ES-I3 (cell line): Measurements from ENCODE around the gene FSD1L.

Experiments
- H3K36me3 ChIP-seq: 2 replicates; pipeline ENCODE4 v1.6.1; 2013; ENCODE audit warnings: mild to moderate bottlenecking, low read length, control low read depth, moderate library complexity; ENCODE audit not compliant: insufficient read depth
- H3K4me1 ChIP-seq: 2 replicates; pipeline ENCODE4 v1.6.1; 2013; ENCODE audit warnings: mild to moderate bottlenecking, control low read depth, low read length; ENCODE audit not compliant: insufficient read depth
- H3K9ac ChIP-seq: 2 replicates; pipeline ENCODE4 v1.6.1; 2013; ENCODE audit warnings: low read depth, mild to moderate bottlenecking, low read length, moderate library complexity
- H3K9me3 ChIP-seq: 2 replicates; pipeline ENCODE4 v1.6.1; 2013; ENCODE audit warnings: mild to moderate bottlenecking, low read length, moderate library complexity; ENCODE audit not compliant: control insufficient read depth, insufficient read depth

The FSD1L gene

DNA sequence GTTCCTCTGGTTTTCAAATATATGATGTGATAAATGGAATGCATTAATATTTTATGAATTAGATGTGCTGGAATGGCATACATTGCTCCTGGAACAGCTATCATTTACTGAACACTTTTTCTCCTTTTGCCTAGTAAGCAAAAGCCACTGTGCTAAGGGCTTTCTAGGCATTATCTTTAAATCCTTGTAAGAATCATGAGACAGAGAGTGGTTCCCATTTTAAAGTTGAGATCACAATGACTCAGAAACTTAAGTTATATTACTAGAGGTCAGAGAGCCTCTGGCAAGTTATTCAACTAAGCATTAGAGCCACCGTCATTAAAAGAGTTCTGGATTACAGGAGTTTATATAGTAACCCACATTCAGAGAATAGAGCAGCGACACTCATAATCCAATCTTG, 26.7 kb upstream of the FSD1L start:
- no peak overlapping the region for H3K9ac ChIP-seq
- no peaks in the 10 kb centered on the region for H3K36me3 ChIP-seq
- no peaks in the 10 kb centered on the region for H3K4me1 ChIP-seq
- peaks cover 4% of the 10 kb centered on the region; the same call in 1 of the 2 replicates for H3K9me3 ChIP-seq

DNA sequence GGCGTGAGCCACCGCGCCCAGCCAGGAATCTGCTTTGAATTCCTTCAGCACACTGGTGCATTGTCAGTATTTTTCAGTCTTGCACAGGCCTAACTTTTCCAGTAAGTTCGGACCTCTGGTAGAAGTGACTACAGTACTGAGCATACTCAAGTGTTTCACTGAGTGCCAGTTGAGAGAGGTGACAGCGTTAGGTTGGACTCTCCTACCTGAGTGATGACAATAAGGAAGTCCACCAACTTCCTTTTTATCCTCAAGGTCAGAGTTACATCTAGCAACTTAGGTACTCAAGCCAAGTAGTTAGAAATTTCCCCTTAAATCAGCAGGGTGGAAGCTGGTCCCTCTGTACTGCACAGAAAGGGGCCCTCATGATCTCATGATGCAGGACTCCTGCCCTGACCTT, 26.0 kb upstream of the FSD1L start:
- Histone ChIP-seq H3K9ac (no peak overlapping the region), H3K9me3 (peaks cover 4% of the 10 kb centered on the region; the same call in 1 of the 2 replicates), H3K36me3 (no peaks in the 10 kb centered on the region), H3K4me1 (no peaks in the 10 kb centered on the region)

DNA sequence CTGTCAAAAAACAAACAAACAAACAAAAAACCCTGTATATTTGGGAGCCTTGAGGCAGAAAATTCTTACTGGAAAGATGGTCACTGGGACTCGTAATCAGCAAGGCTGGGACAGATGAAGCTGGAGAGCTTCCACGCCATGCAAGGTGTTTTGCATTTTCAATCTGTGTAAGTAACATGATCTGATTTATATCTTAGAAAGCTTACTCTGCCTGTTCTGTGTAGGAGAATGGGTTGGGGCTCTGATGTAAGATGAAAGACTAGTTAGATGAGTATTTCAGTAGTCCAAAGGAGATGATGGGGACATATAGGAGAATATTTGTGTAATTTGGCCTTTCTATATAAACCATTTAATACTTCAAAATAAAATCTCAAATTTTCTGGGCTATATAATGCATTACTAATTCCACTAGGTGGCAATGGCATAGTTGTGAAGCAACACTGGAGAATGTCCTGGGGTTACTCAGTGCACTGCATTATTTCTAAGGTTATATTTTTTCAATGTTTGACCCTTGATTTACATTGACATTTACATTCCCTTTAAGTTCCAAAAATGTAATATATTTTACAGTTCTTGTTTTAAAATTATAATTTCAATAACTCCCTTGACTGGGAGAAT, 21.9 kb upstream of the FSD1L start:
- Histone ChIP-seq H3K36me3 (no peaks in the 10 kb centered on the region), H3K4me1 (no peaks in the 10 kb centered on the region), H3K9ac (no peak overlapping the region), H3K9me3 (no peaks in the 10 kb centered on the region)

DNA sequence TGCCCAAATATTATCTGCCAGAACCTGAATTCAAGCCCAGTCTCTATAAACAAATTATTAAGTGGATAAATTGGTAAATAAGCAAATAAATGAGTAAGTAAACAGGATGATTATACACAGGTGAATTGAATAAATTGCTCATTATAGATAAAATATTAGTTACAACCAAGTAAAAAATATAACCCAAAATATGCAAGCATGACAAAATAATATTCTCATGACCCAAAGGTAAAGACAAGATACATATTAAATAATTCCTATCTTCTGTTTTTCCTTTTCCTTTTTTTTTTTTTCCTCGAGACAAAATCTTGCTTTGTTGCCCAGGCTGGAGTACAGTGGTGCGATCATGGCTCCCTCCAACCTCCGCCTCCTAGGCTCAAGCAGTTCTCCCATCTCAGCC, 21.2 kb upstream of the FSD1L start:
- no peaks in the 10 kb centered on the region for H3K4me1 ChIP-seq
- no peaks in the 10 kb centered on the region for H3K9me3 ChIP-seq
- H3K36me3 ChIP-seq: no peaks in the 10 kb centered on the region
- no peak overlapping the region for H3K9ac ChIP-seq

DNA sequence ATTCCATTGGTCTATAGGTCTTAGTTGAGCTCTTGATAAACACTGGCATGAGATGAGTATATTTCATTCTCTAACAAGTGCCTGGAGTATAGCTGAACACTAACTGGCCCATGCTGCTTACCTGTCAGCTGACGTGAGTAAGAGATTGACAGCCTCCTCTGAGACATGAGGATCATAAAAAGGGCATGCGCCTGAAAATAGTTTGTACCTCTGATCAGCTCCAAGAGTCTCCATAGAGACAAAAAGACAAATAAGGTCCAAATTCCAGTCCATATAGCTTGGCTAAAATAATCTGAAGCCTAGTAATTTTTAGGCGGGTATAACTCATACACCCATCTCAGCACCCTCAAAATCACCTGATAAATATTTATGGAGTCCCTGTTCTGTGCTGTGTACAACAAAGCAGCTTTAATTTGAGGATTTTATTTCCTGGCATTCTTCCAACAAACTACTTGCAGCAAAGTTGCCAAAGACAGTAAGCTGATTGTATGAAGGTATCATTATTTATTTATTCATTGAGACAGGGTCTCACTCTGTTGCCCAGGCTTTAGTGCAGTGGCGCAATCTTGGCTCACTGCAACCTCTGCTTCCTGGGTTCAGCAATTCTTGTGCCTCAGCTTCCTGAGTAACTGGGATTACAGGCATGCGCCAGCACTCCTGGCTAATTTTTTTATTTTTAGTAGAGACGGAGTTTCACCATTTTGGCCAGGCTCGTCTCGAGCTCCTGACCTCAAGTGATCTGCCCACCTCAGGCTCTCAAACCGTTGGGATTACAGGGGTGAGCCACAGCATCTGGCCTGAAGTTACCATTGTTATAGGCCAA, 16.2 kb upstream of the FSD1L start:
- Histone ChIP-seq H3K4me1 (no peaks in the 10 kb centered on the region), H3K9me3 (no peaks in the 10 kb centered on the region; the same call in 1 of the 2 replicates), H3K36me3 (no peaks in the 10 kb centered on the region)

DNA sequence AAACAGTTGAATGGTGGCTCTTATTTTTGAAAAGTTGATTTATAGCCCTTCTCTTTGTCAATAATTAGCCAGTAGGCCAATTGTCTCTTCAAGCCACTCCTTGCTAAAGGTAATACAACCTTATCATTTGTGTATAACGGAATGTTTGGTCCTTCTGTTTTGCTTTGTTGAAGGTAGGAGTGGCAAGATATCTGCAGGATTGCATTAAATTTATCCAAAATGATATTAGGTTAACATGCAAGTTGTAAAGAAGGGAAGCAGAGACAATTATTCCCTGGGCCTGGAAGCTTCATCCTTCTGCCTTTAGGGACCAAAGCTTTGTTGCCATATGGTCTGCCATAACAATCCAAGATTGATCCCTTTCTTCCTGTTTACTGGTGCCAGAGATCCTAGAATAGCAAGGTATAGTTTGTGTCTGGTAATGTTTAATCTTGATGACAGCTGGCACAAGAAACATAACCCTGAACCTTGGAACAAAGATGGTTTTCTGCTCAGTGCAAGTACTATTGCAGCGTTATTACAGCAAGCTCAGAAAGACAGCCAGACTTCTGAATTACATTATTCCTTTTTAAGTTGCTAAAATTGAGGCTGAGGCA, 15.5 kb upstream of the FSD1L start:
- Histone ChIP-seq H3K4me1 (no peaks in the 10 kb centered on the region), H3K9ac (no peak overlapping the region), H3K36me3 (no peaks in the 10 kb centered on the region), H3K9me3 (no peaks in the 10 kb centered on the region; the same call in 1 of the 2 replicates)

More for the DNA sequence above, 16.2 kb upstream of the FSD1L start:
- no peak overlapping the region for H3K9ac ChIP-seq

DNA sequence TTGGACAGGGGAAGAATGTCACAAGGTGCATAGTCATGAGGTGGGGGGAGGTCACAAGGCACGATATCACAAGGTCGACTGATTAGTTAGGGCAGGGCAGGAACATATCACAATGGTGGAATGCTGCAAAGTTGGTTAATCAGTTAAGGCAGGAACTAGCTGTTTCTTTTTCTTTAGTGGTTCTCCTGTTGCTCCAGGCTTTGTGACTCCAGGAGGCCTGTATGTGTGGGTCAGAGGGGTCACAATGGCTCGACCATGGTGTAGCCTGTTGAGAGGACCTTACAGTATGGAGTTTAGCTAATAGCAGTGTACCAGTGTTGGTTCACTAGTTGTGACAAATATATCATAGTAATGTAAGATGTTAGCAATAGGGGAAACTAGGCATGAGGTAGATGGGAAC, 12.4 kb upstream of the FSD1L start:
- no peaks in the 10 kb centered on the region for H3K4me1 ChIP-seq
- no peak overlapping the region for H3K9ac ChIP-seq
- no peaks in the 10 kb centered on the region; the same call in 1 of the 2 replicates for H3K9me3 ChIP-seq
- no peaks in the 10 kb centered on the region for H3K36me3 ChIP-seq

DNA sequence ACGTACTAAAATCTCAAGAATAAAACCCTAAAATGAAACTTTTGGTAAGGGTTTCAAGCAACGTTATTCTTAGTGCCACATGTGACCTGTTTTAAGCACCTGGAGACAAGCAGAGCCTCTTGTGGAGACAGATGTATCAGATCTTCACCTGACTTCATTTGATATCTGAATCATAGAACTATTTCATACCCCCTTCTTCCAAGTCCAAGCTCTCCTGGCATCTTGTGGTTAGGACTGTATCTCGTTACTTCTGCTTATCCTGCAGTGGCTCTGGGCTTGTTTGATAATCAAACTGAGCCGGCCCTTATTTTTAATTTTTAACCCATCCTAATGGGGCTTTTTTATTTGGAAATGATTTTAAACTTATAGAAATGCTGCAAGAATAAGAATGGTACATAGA, 11.1 kb upstream of the FSD1L start:
- Histone ChIP-seq H3K9me3 (no peaks in the 10 kb centered on the region; the same call in 1 of the 2 replicates), H3K36me3 (no peaks in the 10 kb centered on the region), H3K4me1 (no peaks in the 10 kb centered on the region), H3K9ac (no peak overlapping the region)

DNA sequence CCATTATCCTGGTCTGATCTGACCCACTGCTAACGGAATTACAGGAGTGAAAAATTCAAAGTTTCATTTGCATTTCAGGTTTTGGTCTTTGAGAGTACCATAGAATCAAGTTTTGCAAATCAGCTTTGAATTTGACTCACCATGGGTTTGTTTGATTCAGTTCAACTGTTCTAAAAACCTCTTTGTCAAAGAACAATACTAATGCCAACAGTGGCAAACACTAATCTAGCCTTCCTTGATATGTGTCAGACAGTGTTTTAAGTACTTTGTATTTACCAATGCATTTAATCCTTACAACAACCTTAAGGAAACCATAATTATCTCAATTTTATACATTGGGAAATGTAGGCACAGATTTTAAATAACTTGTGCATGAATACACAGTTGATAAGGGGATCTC, 10.1 kb upstream of the FSD1L start:
- no peaks in the 10 kb centered on the region; the same call in 1 of the 2 replicates for H3K9me3 ChIP-seq
- no peaks in the 10 kb centered on the region for H3K4me1 ChIP-seq
- no peak overlapping the region for H3K9ac ChIP-seq
- H3K36me3 ChIP-seq: no peaks in the 10 kb centered on the region

DNA sequence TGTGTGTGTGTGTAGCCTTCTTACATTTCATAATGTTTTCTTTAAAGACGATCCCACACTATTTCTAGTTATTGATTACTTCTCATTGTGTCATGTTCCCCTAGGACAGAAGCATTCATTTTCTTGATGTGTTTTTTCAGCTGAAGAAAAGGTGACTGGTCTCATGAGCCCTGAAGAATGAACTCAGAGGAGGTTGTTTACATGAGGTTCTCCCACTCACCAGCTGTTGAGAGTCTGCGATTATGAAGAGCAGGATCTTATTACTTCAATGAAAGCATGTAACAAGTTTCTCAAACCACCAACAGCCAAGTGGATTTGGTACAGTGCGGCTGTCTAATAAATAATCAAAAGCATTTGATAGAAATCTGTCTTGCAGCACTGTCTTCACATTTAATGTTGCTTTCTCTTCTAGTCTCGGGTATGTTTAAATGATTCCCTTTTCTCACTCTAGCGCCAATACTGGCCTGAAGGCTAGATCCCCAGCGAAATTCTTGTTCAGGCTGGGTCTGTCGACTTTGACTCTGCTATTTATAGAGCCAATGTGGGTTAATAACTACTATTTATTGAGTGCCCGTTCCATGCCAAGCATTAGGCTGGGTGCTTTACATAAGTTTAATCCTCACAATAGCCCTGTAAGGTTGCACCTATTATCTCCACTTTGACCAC, 9.6 kb upstream of the FSD1L start:
- Histone ChIP-seq H3K9me3 (no peaks in the 10 kb centered on the region; the same call in 1 of the 2 replicates), H3K36me3 (no peaks in the 10 kb centered on the region), H3K9ac (no peak overlapping the region), H3K4me1 (no peaks in the 10 kb centered on the region)

DNA sequence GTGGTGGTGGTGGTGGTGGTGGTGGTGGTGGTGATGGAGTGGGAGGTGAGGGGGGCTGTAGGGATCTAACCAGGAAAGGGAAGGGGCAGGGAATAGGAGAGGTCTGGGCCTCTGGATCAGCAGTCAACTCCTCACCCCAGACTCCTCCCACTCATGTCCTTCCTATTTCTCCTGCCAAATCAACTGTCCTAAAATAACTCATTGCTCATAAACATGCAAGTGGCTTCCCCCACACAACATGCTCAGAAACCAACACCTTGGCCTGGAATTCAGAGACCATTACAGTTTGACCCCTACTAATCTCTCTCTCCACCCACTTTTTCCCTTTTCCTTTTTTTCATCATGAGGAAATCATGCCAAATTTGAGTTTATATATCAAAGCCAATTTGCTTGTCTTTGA, 8.4 kb upstream of the FSD1L start:
- H3K4me1 ChIP-seq: 0 out of 2 replicates have a peak, but pooled peaks cover 3% of the 10 kb centered on the region
- no peak overlapping the region for H3K9ac ChIP-seq
- no peaks in the 10 kb centered on the region for H3K36me3 ChIP-seq
- no peaks in the 10 kb centered on the region; the same call in 1 of the 2 replicates for H3K9me3 ChIP-seq

DNA sequence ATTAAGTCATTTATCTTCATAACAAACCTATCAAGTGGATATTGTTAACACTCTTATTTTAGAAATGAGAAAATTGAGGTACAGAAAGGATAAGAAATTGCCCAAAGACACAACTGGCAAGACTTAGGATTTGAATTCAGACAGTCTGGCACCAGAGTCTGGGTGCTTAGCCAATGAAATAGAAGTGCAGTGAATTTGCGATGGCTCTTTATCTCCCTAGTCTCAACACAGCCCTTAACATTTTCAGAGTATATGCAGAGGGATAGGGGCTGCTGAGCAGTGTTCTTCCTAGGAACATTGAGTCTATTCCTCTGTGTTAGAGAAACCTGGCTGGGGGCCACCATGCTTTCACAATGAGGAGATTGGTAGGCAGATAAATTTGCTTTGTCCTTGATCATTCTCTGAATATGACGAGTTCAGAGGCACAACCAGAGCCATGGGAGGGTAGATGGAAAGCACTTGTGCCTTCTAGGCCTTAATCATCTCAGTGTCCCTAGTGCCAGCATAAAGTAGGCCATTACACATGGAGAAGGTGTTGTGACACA, 6.1 kb upstream of the FSD1L start:
- H3K9me3 ChIP-seq: no peaks in the 10 kb centered on the region
- no peaks in the 10 kb centered on the region for H3K36me3 ChIP-seq
- H3K4me1 ChIP-seq: 0 out of 2 replicates have a peak, but pooled peaks cover 3% of the 10 kb centered on the region
- no peak overlapping the region for H3K9ac ChIP-seq

DNA sequence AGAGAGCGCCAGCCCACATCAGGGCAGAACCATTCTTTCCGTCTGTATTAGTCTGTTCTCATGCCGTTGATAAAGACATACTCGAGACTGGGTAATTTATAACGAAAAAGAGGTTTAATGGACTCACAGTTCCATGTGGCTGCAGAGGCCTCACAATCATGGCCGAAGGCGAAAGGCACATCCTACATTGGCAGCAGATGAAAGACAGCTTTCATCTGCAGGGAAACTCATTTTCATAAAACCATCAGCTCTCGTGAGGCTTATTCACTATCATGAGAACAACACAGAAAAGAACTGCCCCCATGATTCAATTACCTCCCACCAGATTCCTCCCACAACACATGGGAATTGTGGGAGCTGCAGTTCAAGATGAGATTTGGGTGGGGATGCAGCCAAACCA, 4.7 kb upstream of the FSD1L start:
- no peaks in the 10 kb centered on the region for H3K9me3 ChIP-seq
- no peak overlapping the region for H3K9ac ChIP-seq
- 0 out of 2 replicates have a peak, but pooled peaks cover 3% of the 10 kb centered on the region for H3K4me1 ChIP-seq

DNA sequence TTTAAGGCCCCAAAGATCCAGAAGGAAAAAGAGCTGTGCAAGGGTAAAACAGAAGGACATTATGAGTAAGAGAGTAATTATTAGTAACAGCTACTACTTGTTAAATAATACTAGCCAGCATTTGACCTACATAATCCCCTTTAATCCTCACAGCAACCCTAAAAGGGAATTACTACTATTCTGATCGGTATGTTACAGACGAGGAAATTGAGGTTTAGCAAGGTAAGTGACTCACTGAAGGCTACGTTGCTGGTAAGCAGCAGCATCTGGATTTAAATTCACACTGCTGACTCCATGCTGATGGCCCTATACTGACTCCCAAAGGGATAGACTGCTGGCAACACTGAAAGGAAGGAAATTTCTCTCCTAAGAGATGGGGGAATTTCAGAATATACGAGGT, 3.7 kb upstream of the FSD1L start:
- peaks cover 5% of the 10 kb centered on the region; the same call in 1 of the 2 replicates for H3K4me1 ChIP-seq
- no peaks in the 10 kb centered on the region for H3K9me3 ChIP-seq

More for the DNA sequence above, 4.7 kb upstream of the FSD1L start:
- no peaks in the 10 kb centered on the region for H3K36me3 ChIP-seq

More for the DNA sequence above, 3.7 kb upstream of the FSD1L start:
- Histone ChIP-seq H3K9ac (no peak overlapping the region), H3K36me3 (no peaks in the 10 kb centered on the region)
